TTC549 (cell line): ENCODE results near the gene ZNF805.
"Not testable (repeated sequence)": the region's sequence is repeated elsewhere in the genome, so short reads cannot be mapped to it uniquely, and the experiment has no call there.

ENCODE experiments used
- FAIRE-seq: peaks from 2 replicates; lab custom pipeline; 2012; peaks lifted over from hg19 to GRCh38; lab: Jason Lieb, UNC

Gene ZNF805

GRCh38 chr19:57240311-57241090 is at the start of gene ZNF805:
TSS of gene ZNF805 (plus strand) at chr19:57240632. CDS start at chr19:57240892, 260 bp downstream.
- peak; percentile 68 for FAIRE-seq

DNA sequence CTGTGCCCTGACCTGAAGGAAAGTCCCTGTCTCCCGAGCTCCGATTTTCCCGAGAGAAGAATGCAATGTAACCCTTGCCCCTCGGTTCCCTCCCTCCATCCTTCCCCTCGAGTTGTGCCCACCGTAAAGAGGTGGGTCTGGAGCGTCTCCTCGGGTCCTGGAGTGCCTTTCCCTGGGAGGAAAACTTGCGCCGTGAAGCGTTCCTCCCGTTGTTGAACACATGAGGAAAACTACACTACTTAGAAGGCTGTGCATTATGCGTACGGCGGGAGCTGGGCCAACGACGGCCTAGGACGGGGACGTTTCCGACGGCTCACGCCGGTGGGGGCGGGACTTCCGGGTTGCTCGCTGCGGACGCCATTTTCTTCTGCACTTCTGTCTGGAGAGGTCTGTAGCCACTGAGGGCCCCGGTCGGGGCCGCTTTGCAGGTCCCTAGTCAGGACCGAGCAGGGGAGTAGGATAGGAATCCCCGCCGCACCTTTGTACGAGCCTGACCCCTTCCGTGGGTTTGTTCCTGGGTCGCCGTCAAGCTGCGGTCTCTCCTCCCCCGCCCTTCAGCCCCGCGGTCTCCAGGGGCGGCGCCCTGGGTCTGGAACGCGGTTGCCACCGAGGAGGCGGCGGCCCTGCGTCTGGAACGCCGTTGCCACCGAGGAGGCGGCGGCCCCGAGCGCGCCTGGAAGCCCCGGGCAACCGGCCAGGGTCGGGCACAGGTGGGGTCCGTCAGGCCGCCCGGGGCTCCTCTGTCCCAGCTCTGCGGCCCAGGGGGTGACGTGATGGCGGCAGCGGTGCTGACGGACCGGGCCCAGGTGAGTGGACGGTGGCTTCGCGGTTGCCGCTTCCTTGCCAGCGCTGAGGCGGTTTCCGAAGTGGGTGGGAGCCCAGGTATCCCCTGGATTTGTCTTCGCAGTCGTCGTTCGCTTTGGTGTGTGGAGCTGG is 49.0 kb upstream of the ZNF805 start, which contains the start of gene ZNF264:
ZNF264 (plus strand) TSS at position 360 of the 936 bp plus-strand sequence; CDS start at position 774, 414 bp downstream.
- FAIRE-seq = no peak

- no peak for FAIRE-seq
Observed at GRCh38 chr19:57192077-57192420, 48.4 kb upstream of the ZNF805 start.

DNA sequence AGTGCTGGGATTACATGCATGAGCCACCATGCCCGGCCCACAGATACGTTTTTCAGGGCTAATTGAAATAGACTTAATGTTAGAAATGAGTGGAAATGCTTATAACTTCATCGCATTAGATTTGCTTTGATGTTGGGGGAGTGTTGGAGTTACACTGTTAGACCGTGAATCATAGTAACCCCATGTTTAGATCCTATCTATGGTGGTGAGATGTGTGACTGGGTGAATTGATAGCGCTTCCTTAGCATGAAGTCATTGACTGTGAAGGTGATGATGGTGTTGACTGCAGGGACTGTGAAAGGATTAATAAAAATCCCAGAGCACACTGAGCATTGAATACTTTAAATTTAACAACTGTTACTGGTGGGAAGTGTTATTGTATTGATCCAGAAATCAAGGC is 47.4 kb upstream of the ZNF805 start:
- FAIRE-seq = no peak

DNA sequence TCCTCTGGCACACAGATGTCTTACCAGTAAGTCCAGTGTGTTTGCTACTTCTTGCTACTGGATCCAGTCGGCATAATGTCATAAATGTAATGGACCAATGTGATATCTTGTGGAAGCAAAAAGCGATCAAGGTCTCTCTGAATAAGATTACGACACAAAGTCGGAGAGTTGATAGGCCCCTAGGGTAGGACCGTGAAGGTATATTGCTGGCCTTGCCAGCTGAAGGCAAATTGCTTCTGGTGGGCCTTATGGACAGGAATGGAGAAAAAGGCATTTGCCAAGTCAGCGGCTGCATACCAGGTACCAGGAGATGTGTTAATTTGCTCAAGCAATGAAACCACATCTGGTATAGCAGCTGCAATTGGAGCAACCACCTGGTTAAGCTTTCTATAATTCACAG is 42.6 kb upstream of the ZNF805 start:
- not testable (repeated sequence) for FAIRE-seq

DNA sequence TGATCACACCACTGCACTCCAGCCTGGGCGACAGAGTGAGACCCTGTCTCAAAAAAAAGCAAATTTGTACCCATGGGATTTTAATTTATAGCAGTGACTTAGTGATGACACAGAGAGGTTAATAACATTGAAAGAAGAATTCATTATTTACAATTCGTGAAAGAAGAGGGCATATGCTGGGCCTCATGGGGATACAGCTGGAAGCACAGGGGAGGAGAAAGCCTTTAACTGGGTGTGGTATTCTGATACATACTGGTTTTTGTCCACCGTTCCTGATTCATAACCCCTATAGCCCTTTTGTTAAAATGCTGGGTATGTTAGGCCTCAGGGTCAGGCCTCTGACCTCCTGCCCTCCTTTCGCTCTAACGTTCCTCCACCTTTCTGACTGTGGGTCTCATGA is 38.3 kb upstream of the ZNF805 start:
- no peak for FAIRE-seq

- no peak for FAIRE-seq
Observed at GRCh38 chr19:57210381-57210780, 30.1 kb upstream of the ZNF805 start.

GRCh38 chr19:57212109-57212508 is 28.3 kb upstream of the ZNF805 start:
- FAIRE-seq = no peak

DNA sequence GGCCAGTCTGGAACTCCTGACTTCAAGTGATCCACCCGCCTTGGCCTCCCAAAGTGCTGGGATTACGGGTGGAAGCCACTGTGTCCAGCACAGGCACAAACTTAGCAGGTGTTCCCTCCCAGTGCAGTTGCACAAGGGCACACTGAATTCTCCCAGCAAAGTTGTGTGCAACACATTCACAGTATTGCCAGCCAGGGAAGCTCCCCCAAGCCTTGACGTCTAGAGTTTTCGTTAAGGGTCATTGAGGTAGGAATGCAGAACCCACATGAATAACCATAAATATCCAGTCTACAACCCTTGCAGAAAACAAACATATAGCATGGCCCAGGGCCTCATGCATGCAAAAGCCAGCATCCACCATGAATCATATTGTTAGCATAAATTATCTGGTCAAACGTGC is 12.9 kb upstream of the ZNF805 start:
- FAIRE-seq = no peak

- FAIRE-seq = no peak
Observed at GRCh38 chr19:57231686-57232085, 8.7 kb upstream of the ZNF805 start.

DNA sequence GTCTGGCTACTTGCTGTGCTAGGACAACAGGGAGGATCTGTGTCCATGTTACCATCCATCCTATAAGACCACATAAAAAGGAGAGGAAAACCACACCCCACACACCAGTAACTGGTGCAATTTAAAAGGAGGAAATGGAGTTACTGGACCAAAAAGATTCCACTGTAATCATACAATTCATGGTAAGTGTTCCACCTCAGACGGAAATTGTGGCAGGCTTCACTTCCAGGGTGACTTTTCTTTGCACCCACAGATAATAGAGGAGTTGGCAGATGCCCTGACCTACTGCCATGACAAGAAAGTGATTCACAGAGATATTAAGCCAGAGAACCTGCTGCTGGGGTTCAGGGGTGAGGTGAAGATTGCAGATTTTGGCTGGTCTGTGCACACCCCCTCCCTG is 7.2 kb upstream of the ZNF805 start:
- FAIRE-seq = no peak

- no peak for FAIRE-seq
Observed at GRCh38 chr19:57239982-57240310, 486 bp upstream of the ZNF805 start.

DNA sequence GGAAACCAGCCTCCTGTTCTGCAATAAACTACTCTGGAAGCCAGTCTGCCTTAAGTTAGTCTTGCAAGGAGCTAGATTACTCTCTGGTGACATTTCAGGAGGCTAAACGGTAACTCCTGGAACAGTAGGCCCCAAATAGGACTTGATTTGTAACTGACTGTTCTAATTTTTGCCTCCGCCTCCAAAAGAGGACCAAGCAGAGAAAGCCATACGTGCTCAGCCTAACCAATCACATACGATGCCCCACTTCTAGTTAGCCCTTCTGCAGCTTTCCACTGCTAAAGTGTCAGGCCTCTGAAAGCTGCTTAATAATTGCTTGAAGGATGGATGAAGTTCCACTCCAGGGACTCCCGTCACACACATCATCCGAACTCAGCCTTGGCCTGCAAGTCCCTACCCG is 744 bp downstream of the ZNF805 start:
- no peak for FAIRE-seq

DNA sequence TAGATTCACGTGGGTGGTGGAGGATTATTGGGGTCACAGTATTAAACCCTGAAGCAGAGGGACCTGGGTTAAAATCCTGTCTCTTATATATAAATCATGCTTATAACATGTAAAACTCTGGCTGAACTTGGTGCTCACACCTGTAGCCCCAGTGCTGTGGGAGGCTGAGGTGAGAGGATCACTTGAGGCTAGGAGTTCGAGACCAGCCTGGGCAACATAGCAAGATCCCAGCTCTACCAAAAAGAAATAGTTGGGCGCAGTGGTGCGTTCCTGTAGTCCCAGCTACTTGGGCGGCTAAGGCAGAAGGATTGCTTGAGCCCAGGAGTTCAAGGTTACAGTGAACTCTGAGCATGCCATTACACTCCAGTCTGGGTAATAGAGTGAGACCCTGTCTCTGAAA is 2.4 kb downstream of the ZNF805 start:
- no peak for FAIRE-seq

DNA sequence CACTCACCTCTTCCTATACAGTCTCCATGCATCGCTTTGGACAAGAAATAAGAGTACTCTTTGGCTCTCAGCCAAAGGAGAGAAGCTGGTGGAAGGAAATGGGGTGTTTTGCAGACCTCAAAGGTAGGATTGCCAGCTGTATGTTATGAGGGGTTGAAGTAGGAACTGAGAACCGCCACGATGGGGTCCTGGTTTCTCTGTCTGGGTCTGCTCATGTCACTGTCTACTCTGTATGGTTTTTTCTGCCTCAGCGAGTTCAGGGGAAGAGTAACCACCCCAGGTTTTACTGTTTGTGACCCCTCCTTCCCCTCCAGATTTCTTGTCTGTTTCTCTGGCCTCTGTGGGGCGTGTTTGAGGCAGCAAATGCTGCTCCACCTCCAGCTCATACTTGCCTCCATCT is 4.1 kb downstream of the ZNF805 start:
- no peak for FAIRE-seq

GRCh38 chr19:57245066-57245465 is 4.6 kb downstream of the ZNF805 start:
- no peak for FAIRE-seq

- FAIRE-seq = no peak
Observed at GRCh38 chr19:57245959-57246358, 5.5 kb downstream of the ZNF805 start.

- FAIRE-seq = no peak
Observed at GRCh38 chr19:57248646-57249045, 8.2 kb downstream of the ZNF805 start.

DNA sequence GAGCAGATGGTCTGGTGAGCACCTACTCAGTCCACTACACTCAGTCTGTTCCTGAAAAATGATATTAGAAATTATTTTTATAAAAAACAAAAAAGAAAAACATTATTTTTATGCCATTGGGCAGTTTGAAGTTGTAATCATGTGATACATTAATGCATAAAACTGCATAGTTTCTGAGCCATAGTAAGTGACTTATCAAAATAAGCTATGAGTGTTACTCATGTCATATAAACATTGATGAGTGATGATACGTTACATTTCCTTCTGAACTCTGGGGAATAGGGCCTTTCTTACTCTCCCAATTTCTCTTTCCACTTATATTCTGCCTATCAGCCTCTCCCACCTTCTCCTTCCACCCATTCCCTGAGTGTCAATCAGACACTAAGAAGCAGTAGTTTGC is 8.9 kb downstream of the ZNF805 start:
- no peak for FAIRE-seq

DNA sequence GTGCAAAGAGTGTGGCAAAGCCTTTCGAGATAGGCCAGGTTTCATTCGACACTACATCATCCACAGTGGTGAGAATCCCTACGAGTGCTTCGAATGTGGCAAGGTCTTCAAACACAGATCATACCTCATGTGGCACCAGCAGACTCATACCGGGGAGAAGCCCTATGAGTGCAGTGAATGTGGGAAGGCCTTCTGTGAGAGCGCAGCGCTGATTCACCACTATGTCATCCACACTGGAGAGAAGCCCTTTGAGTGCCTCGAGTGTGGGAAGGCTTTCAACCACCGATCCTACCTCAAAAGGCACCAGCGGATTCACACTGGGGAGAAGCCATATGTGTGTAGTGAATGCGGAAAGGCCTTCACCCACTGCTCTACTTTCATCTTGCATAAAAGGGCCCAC is 13.3 kb downstream of the ZNF805 start:
- not testable (repeated sequence) for FAIRE-seq

DNA sequence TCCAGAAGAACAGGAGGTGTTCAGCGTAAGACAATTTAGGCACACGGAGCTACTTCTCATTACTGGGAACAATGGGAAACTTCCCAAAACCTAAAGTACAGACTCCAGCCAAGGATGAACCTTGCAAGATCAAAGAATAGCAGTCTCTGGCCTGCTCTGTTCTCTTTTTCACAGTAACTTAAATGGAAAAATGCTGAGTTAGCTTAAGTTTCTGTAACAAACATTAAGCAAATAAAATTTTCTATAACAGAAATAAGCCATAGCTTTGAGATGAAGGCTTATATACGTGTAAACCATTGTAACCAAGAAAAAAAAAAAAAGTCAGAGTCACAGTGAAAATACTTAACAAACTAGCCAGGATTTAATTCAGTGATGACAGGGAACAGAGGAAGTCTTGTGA is 21.6 kb downstream of the ZNF805 start:
- FAIRE-seq = no peak

DNA sequence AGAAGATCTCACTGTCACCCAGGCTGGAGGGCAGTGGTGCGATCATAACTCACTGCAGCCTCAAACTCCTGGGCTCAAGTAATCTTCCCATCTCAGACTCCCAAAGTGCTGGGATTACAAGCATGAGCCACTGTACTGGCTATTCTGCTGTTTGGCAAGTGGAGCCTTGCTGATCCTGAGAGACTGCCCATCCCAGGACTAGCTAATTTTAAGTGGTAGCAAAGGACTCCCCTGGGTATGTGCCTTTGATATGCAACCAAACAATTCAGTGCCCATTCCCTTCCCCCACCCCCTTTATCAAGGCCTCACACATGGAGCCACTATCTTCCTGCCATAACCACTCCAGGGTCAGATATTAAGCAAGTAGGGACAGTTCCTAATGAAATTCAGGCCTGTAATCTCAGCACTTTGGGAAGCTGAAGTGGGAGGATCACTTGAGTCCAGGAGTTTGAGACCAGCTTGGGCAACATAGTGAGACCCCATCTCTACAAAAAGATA is 22.9 kb downstream of the ZNF805 start:
- no peak for FAIRE-seq

- no peak for FAIRE-seq
Observed at GRCh38 chr19:57267291-57267690, 26.9 kb downstream of the ZNF805 start.
